HG02798 (cell line): ENCODE data around the gene SLC13A3.

Source experiments
- ATAC-seq: cut with Tn5 transposase; IDR thresholded peaks from one replicate; pipeline ENCODE4 v1.9.1; 2021; ENCODE audit warnings: mild to moderate bottlenecking; ENCODE audit not compliant: unreplicated experiment, poor library complexity

Gene SLC13A3

DNA sequence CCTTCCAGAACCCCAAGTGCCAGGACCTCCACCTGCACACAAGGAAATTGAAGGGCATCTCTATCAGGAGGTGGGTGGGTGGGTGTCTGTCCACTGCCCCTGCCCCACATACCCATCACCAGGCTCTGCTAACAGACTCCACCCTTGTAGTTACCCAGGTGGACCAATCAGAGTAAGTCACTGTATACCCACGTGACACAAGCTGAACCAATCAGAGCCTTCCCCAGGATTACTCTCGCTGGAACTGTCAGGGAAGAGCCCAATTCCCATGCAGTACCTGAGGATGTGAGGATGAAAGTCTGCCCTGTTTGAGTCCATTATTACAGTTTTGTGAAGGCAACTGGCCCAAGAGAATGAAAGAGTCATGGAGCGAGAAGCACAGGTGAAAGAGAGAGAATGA is 105.0 kb downstream of the SLC13A3 start:
- ATAC-seq = no peak

GRCh38 chr20:46545827-46546138 is 105.5 kb downstream of the SLC13A3 start:
- no peak for ATAC-seq

- no peak for ATAC-seq
Observed at GRCh38 chr20:46545077-46545826, 106.0 kb downstream of the SLC13A3 start.

GRCh38 chr20:46544576-46544975 is 106.7 kb downstream of the SLC13A3 start:
- ATAC-seq = no peak

DNA sequence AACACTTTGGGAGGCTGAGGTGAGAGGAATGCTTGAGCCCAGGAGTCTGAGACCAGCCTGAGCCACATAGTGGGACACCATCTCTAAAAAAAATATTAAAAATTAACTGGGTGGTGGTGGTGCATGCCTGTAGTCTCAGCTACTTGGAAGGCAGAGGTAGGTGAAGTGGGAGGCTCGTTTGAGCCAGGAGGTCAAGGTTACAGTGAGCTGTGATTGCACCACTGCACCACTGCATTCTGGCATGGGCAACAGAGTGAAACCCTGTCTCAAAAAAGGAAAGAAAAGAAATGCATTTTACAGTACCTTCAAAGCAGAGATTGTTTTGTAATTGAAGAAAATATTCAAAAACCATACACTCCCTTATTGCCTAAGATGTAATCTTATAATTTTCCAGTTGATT is 107.3 kb downstream of the SLC13A3 start:
- ATAC-seq = no peak

GRCh38 chr20:46543033-46543432 is 108.2 kb downstream of the SLC13A3 start:
- no peak for ATAC-seq

DNA sequence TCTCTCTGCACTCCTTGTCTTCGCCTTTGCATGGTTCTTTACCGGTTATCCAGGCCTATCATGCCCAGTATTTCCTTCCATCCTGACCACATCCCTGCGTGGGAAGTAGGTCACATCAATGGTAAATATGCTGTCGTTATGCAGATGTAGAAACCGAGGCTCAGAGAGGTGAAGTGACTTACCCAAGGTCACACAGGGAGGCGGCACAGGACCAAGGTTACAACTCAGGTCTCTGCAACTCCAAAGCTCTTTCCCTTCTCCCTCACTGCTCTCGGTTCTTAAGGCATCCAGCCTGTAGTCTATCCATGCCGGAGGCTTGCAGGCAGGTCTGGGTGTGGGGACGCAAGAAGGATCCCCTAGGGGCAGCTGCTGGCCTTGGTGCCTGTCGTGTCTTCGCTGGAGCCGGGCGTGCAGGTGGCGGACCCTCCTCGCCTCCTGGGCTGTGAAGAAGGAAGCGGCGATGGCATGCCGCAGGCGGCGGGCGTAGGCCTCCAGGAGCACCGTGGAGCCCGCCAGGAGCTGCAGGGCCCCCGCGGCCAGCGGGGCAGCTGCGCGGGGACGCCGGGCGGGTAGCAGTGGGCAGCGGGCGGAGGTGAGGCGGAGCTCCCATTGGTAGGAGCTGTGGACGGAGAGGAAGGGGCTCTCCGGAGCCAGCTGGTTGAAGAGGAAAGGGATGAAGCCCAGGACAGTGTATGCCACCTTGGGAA is 109.9 kb downstream of the SLC13A3 start:
- no peak for ATAC-seq

DNA sequence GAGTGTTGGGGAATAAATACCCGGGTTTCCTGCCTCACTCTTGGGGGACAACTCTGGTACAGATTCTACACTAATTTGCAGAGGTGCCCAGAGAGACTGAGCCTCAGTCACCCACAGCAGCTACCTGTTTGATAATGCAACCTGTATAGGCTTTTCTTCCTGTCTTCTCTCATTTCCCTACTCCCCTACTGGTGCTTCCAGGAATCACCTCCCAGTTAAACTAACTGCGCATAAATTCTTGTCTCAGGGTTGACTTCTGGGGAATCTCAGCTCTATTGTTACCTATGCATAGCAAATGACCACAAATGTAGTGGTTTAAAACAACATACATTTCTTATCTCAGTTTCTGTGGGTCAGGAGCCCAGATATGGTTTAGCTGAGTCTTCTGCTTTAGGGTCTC is 112.1 kb downstream of the SLC13A3 start:
- ATAC-seq = no peak

GRCh38 chr20:46530640-46531039 is 120.6 kb downstream of the SLC13A3 start:
- no peak for ATAC-seq

DNA sequence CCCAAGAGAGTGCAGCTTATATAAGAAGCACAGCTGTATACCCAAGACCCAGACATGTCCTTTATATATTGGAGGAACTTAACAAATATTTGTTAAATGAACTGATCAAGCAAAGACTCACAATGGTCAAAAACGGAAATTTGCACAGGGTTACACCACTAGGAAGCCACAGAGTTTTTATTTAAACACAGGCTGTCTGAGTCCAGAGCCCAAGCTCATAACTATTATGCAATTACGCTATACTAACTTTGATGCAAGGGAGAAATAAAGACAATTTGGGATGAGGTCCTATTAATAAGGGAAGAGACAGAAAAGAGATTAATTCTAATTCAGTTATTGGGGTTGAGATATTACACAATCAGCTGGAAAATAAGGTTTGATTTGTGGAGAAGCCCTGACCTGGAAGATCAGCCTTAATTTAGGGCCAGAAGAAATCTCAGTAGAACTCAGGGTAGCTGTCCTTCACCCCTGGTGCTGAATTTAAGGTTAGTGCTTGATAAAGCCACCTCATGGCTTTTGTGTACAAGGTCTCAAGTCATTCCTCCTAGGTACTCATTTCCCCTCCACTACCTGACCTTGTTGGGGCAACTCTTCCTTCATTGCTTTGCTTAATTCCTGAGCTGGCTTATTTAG is 127.4 kb downstream of the SLC13A3 start:
- ATAC-seq = no peak

DNA sequence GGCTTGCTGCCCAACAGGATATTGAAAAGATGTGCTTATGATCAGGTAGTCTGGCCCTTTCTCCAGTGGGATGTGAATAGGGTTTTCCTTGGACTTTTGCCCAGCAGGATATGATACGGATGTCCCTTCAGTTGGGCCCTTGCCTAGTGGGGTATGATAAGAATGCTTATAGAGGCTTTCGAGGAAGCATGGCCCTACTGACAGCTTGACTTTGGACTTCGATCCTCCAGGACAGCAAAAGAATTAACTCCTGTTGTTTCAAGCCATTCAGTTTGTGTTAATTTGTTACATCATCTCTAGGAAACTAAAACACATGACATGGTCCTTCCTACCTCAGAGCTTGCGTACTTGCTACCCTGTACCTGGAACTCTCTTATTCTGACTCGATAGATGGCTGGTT is 128.2 kb downstream of the SLC13A3 start:
- ATAC-seq = no peak

- no peak for ATAC-seq
Observed at GRCh38 chr20:46520976-46521579, 130.2 kb downstream of the SLC13A3 start.

DNA sequence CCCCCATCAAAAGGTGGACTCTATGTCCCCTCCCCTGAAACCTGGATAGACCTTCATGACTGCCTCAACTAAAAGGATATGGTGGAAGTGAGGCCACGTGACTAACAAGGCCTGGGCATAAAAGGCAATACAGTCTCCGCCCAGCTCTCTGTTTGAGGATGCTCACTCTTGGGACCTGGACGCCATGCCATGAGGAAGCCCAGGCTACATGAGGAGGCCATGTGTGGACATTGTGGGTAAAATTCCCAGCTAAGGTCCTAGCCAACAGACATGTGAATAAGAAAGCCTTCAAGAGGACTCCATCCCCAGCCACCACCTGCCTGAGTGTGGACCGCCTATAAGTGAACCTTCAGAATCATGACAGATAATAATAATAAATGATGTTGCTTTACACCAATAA is 130.7 kb downstream of the SLC13A3 start:
- ATAC-seq = no peak

GRCh38 chr20:46519471-46520068 is 131.7 kb downstream of the SLC13A3 start:
- no peak for ATAC-seq

- ATAC-seq = no peak
Observed at GRCh38 chr20:46512943-46513844, 138.1 kb downstream of the SLC13A3 start, which contains the start of gene ZNF334. Gene ZNF334, minus strand, starts transcription at chr20:46513559. Its CDS starts 1,457 bp downstream, at chr20:46512102.

DNA sequence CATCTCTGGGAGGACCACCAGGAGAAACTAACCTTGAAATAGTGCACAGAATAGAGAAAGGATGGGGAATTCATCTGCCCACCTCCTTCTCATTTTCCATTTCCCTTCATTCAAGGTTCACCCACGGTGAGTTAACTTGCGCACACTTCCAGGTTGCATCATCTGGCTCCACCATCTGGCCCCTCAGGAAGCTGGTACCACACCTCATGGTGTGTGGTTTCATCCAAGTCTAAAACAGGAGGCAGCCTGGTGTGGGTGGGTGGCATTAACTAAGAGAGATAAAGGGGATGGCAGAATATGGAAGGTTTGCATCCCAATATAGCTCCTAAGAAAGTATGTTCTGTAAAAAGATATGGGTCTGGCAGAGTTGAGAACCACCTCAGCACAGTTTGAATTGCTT is 141.7 kb downstream of the SLC13A3 start:
- no peak for ATAC-seq
